K562 (cell line): ENCODE measurements around the gene SERPINE1. TPM values are rescaled to one million over a fixed set of nuclear protein-coding genes. Genes with fewer than 3 reads are reported as not detected.
A peak's percentile ranks its signal among the peaks of the same experiment; 100 is the strongest.

Source experiments
- ATAC-seq: fragments of 200-7000 bp; cut with Tn5 transposase; 3 replicates; pipeline ENCODE4 v1.9.1; 2020; ENCODE audit warnings: moderate library complexity
- BruUV-seq: library from RNA; stranded (reverse); fragments of 400-500 nt; replicated peaks from 2 replicates; lab custom pipeline; 2021; lab: Mats Ljungman, UMichigan
- CTCF ChIA-PET: fragments of 300-600 bp; formaldehyde crosslinking; extraction: SDS; loops from one replicate; lab custom pipeline; 2021; ENCODE audit warnings: low intra/inter-chr PET ratio; lab: Yijun Ruan, JAX
- POLR2A ChIA-PET: fragments of 300-600, 350-650 bp; sonication (Branson Sonifier 250); formaldehyde crosslinking; extraction: SDS; loops from one replicate; lab custom pipeline; 2021; ENCODE audit warnings: antibody characterized with exemption, inconsistent platforms; lab: Yijun Ruan, JAX
- DNase-seq, 4 experiments: peaks; one replicate each; pipeline versions ENCODE4 v3.0.0 to v3.0.0-alpha.2; 2011 to 2018; ENCODE audit warnings: low spot score in 3 of 4, mixed read lengths in 3 of 4; ENCODE audit errors: extremely low read depth in 1 of 4
- FAIRE-seq: peaks from 2 replicates; lab custom pipeline; 2011; peaks lifted over from hg19 to GRCh38; lab: Jason Lieb, UNC
- H2AFZ ChIP-seq: 2 replicates; pipeline ENCODE4 v1.6.0; 2011; ENCODE audit warnings: low read depth, low read length, control low read depth, inconsistent platforms
- H3K27ac ChIP-seq: fragments of 200-600 bp; 3 replicates; pipeline ENCODE4 v1.8.0; 2011; ENCODE audit warnings: low read depth, mild to moderate bottlenecking, control low read depth, inconsistent platforms, low read length, moderate library complexity, mixed read lengths; ENCODE audit errors: extremely low read depth
- H3K27me3 ChIP-seq, 2 experiments: fragments of 300-600 bp in 1 of 2; 2 replicates in 1 of 2; 3 replicates in 1 of 2; pipeline versions ENCODE4 v1.6.0 to v1.8.0; 2011; ENCODE audit warnings: inconsistent platforms in 2 of 2, low read length in 2 of 2, mild to moderate bottlenecking in 1 of 2, mixed read lengths in 1 of 2, moderate library complexity in 1 of 2; ENCODE audit not compliant: control insufficient read depth in 2 of 2, insufficient read depth in 2 of 2
- H3K36me3 ChIP-seq: fragments of 300-600 bp; 3 replicates; pipeline ENCODE4 v1.8.0; 2011; ENCODE audit warnings: mild to moderate bottlenecking, low read length, inconsistent platforms; ENCODE audit not compliant: control insufficient read depth, insufficient read depth
- H3K4me1 ChIP-seq, 2 experiments: fragments of 200-600 bp in 1 of 2; replicated peaks in 1 of 2; 2 replicates in 1 of 2; 3 replicates in 1 of 2; pipeline versions ENCODE4 v1.5.1 to v1.8.0; 2011; ENCODE audit warnings: inconsistent platforms in 2 of 2, low read length in 2 of 2, mild to moderate bottlenecking in 1 of 2, mixed read lengths in 1 of 2, moderate library complexity in 1 of 2; ENCODE audit not compliant: control insufficient read depth in 2 of 2, insufficient read depth in 2 of 2
- H3K4me2 ChIP-seq: 2 replicates; pipeline ENCODE4 v1.6.1; 2011; ENCODE audit warnings: low read length, control low read depth, inconsistent platforms, mixed read lengths; ENCODE audit not compliant: insufficient read depth
- H3K4me3 ChIP-seq: fragments of 200-600 bp; sonication (generic), shearing (Covaris generic); 2 replicates; pipeline ENCODE4 v1.5.1; 2016; ENCODE audit warnings: control low read depth, inconsistent platforms
- H3K79me2 ChIP-seq: fragments of 200-600 bp; 3 replicates; pipeline ENCODE4 v1.8.0; 2011; ENCODE audit warnings: low read length, inconsistent platforms; ENCODE audit not compliant: control insufficient read depth, insufficient read depth
- H3K9ac ChIP-seq, 2 experiments: 2 replicates each; pipeline versions ENCODE4 v1.6.0 to v1.6.1; 2011; ENCODE audit warnings: low read depth in 2 of 2, low read length in 2 of 2, control low read depth in 1 of 2, inconsistent platforms in 1 of 2, mild to moderate bottlenecking in 1 of 2, mixed read lengths in 1 of 2; ENCODE audit not compliant: insufficient read depth in 1 of 2
- H3K9me1 ChIP-seq: one replicate; pipeline ENCODE4 v1.6.0; 2011; ENCODE audit warnings: inconsistent platforms, mild to moderate bottlenecking, low read length, moderate library complexity; ENCODE audit not compliant: control insufficient read depth, insufficient read depth
- H3K9me3 ChIP-seq: replicated peaks from 2 replicates; pipeline ENCODE4 v1.5.1; 2011; ENCODE audit warnings: low read depth, low read length, inconsistent platforms; ENCODE audit not compliant: control insufficient read depth, insufficient read depth
- H4K20me1 ChIP-seq: replicated peaks from 2 replicates; pipeline ENCODE4 v1.6.1; 2011; ENCODE audit warnings: low read length, inconsistent platforms, mixed read lengths; ENCODE audit not compliant: control insufficient read depth, insufficient read depth
- CEBPG ChIP-seq, 3 experiments: fragments of 200-800 bp in 1 of 3; sonication (Bioruptor generic) in 1 of 3; sonication (generic) in 1 of 3; formaldehyde crosslinking in 1 of 3; IDR thresholded peaks in 2 of 3; conservative IDR thresholded peaks in 1 of 3; 2 replicates each; pipeline versions ENCODE4 v1.6.1 to v1.8.0; 2016 to 2022; ENCODE audit warnings: missing compliant biosample characterization in 2 of 3, missing genetic modification characterization in 2 of 3, mild to moderate bottlenecking in 1 of 3, missing genetic modification reagents in 1 of 3
- FOXA3 ChIP-seq, 2 experiments: fragments of 450-650 bp in 1 of 2; sonication (generic) in 1 of 2; formaldehyde crosslinking; IDR thresholded peaks in 1 of 2; conservative IDR thresholded peaks in 1 of 2; 2 replicates each; pipeline versions ENCODE4 v1.4.0 to v1.8.0; 2020 to 2022; ENCODE audit warnings: mild to moderate bottlenecking in 2 of 2, missing genetic modification reagents in 1 of 2
- GTF2E2 ChIP-seq: fragments of 200-800 bp; sonication (Bioruptor generic); IDR thresholded peaks from 2 replicates; pipeline ENCODE4 v1.6.1; 2016; ENCODE audit warnings: missing genetic modification characterization, missing compliant biosample characterization
- ILF3 ChIP-seq: fragments of 450-650 bp; IDR thresholded peaks from 2 replicates; pipeline ENCODE4 v1.6.1; 2018; ENCODE audit warnings: antibody characterized with exemption, mild to moderate bottlenecking, moderate library complexity, borderline replicate concordance
- NR3C1 ChIP-seq: sonication (generic); formaldehyde crosslinking; IDR thresholded peaks from 2 replicates; pipeline ENCODE4 v1.8.1; 2022; ENCODE audit warnings: missing genetic modification reagents
- ZNF232 ChIP-seq: sonication (generic); formaldehyde crosslinking; IDR thresholded peaks from 2 replicates; pipeline ENCODE4 v1.8.0; 2022; ENCODE audit warnings: mild to moderate bottlenecking, missing genetic modification reagents
- WGBS: fragments of 100-300 bp; shearing (Covaris generic); methylation state at CpG from one replicate; pipeline ENCODE4 v1.1.6; 2016; ENCODE audit warnings: low coverage, mixed read lengths; ENCODE audit not compliant: insufficient coverage; ENCODE audit errors: missing lambda C conversion rate; 5-methylcytosine and 5-hydroxymethylcytosine counted together
- in situ Hi-C: fragments of 300-500 bp; cut with MboI; formaldehyde crosslinking; loops from 4 replicates; pipeline ENCODE4 v1.15.0; 2018; ENCODE audit warnings: inconsistent platforms, mixed read lengths
- intact Hi-C: fragments of 100-400 bp; cut with micrococcal nuclease; formaldehyde crosslinking; loops from 2 replicates; pipeline ENCODE4 v1.14.2; 2022
- polyA plus RNA-seq, 8 experiments: library from polyadenylated mRNA; depleted of rRNA in 4 of 8; stranded (reverse) in 5 of 8; unstranded in 3 of 8; fragments of >200 nt; fragmentation: Nextera tagmentation in 2 of 8; fragmentation: Illumina TruSeq in 1 of 8; extraction: Ambion mirVana in 2 of 8; extraction: Trizol in 1 of 8; gene quantifications; 2 replicates each; pipeline versions ENCODE4 v1.2.1 to v1.2.3, GENCODE V29; 2011 to 2014; ENCODE audit warnings: inconsistent platforms in 1 of 8, missing spikeins in 1 of 8
- total RNA-seq, 7 experiments: library from RNA; depleted of rRNA in 6 of 7; stranded (reverse); fragments of >200 nt in 6 of 7; fragmentation: Illumina TruSeq in 2 of 7; extraction: Trizol in 2 of 7; gene quantifications; 2 replicates each; pipeline versions ENCODE4 v1.2.1 to v1.2.3, GENCODE V29; 2011 to 2021; ENCODE audit warnings: low replicate concordance in 1 of 7
- TF ChIP-seq, protein P1 (sequence below): sonication (generic); formaldehyde crosslinking; IDR thresholded peaks from 2 replicates; pipeline ENCODE4 v1.8.1; 2022; ENCODE audit warnings: missing genetic modification reagents
- TF ChIP-seq, protein P2 (sequence below): fragments of 450-650 bp; IDR thresholded peaks from 2 replicates; pipeline ENCODE4 v1.6.1; 2017; ENCODE audit warnings: antibody characterized with exemption, mild to moderate bottlenecking
- TF ChIP-seq, protein P3 (sequence below): sonication (generic); formaldehyde crosslinking; IDR thresholded peaks from 2 replicates; pipeline ENCODE4 v1.8.0; 2022; ENCODE audit warnings: mild to moderate bottlenecking, missing genetic modification reagents, borderline replicate concordance
- TF ChIP-seq, protein P4 (sequence below), 2 experiments: IDR thresholded peaks; 2 replicates each; pipeline ENCODE4 v1.6.1; 2011; ENCODE audit warnings: borderline replicate concordance in 1 of 2, control low read depth in 1 of 2, low read depth in 1 of 2, low read length in 1 of 2, mild to moderate bottlenecking in 1 of 2, mixed read lengths in 1 of 2, moderate library complexity in 1 of 2; ENCODE audit not compliant: insufficient read depth in 1 of 2, insufficient read length in 1 of 2, poor library complexity in 1 of 2, severe bottlenecking in 1 of 2; ENCODE audit errors: extremely low read depth in 1 of 2

Gene SERPINE1
- total and polyA plus RNA-seq, 9 of the 15 experiments (the other 6 are each of a cell fraction or from before 2014, with no cell fraction given), result 0.22 to 4.8 (median 0.91) TPM

DNA sequence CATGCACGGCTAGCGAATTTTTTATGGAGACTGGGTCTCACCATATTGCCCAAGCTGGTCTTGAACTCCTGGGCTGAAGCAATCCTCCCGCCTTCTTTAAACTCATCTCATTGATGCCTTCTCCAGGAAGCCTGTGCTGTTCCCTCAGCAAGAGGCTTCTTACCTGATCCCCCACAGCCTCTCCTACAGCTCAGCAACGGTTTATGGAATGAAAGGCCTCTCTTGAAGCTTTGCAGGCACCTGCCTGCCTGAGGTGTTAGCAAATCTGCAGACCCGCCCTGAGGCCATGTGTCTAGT lies 42.1 kb upstream of the SERPINE1 start:
- Histone ChIP-seq H3K27me3 (no peaks in the 10 kb centered on the region), H3K4me2 (peak overlapping the region; percentile 97), H3K27ac (peak overlapping the region; percentile 93), H3K9ac (peak overlapping the region; percentile 93 to 98; a peak in 3 of 4 replicates), H2AFZ (peak overlapping the region; percentile 95), H3K36me3 (peaks cover 30% of the 10 kb centered on the region; the same call in 2 of the 3 replicates), H3K9me1 (no peaks in the 10 kb centered on the region), H3K4me3 (peak overlapping the region; percentile 71; the same call in 1 of the 2 replicates), H4K20me1 (no peaks in the 10 kb centered on the region; the same call in 1 of the 2 replicates), H3K9me3 (no peaks in the 10 kb centered on the region), H3K4me1 (peaks cover 11 to 34% of the 10 kb centered on the region in 2 experiments; a peak in 4 of 5 replicates), H3K79me2 (peaks cover 21% of the 10 kb centered on the region)
- no peak for DNase-seq
- POLR2A ChIA-PET, result interaction anchor here (0.5 to 4.9 kb wide), 10 partner anchors 11 to 265 kb away, joined by 3 to 20 read pairs (median 3); no protein-coding TSS in a partner anchor
- CTCF ChIA-PET, result interaction anchor here (0.5 kb wide), 1 partner anchor 45 kb away, joined by 3 read pairs; no protein-coding TSS in a partner anchor
- in situ Hi-C loops (no loop called here), intact Hi-C loops (no loop called here)
- no peak for FAIRE-seq
- BruUV-seq, result no TSS peak
- no peak for ATAC-seq
- WGBS, result 48% methylated on average over 5 of the region's 5 CpGs
- TF ChIP-seq, protein P1, sequence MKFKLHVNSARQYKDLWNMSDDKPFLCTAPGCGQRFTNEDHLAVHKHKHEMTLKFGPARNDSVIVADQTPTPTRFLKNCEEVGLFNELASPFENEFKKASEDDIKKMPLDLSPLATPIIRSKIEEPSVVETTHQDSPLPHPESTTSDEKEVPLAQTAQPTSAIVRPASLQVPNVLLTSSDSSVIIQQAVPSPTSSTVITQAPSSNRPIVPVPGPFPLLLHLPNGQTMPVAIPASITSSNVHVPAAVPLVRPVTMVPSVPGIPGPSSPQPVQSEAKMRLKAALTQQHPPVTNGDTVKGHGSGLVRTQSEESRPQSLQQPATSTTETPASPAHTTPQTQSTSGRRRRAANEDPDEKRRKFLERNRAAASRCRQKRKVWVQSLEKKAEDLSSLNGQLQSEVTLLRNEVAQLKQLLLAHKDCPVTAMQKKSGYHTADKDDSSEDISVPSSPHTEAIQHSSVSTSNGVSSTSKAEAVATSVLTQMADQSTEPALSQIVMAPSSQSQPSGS, result no peak
- TF ChIP-seq NR3C1 (no peak), FOXA3 (CRISPR knock-in tag; conservative IDR thresholded peaks at IDR 0.05 in 1 of 2, IDR thresholded peaks at IDR 0.05 in 1 of 2) (peak in 1 of 2 experiments; percentile 31; a peak in 1 of 4 replicates), ZNF232 (CRISPR knock-in tag) (peak; percentile 24; the same call in 1 of the 2 replicates), ILF3 (no peak), GTF2E2 (no peak), CEBPG (CRISPR knock-in tag; IDR thresholded peaks at IDR 0.05) (no peak), CEBPG (tag; conservative IDR thresholded peaks at IDR 0.05 in 1 of 2, IDR thresholded peaks at IDR 0.05 in 1 of 2) (0 out of 4 replicates have a peak, but pooled peaks of 1 of the 2 experiments have one; percentile 0)
- TF ChIP-seq, protein P2, sequence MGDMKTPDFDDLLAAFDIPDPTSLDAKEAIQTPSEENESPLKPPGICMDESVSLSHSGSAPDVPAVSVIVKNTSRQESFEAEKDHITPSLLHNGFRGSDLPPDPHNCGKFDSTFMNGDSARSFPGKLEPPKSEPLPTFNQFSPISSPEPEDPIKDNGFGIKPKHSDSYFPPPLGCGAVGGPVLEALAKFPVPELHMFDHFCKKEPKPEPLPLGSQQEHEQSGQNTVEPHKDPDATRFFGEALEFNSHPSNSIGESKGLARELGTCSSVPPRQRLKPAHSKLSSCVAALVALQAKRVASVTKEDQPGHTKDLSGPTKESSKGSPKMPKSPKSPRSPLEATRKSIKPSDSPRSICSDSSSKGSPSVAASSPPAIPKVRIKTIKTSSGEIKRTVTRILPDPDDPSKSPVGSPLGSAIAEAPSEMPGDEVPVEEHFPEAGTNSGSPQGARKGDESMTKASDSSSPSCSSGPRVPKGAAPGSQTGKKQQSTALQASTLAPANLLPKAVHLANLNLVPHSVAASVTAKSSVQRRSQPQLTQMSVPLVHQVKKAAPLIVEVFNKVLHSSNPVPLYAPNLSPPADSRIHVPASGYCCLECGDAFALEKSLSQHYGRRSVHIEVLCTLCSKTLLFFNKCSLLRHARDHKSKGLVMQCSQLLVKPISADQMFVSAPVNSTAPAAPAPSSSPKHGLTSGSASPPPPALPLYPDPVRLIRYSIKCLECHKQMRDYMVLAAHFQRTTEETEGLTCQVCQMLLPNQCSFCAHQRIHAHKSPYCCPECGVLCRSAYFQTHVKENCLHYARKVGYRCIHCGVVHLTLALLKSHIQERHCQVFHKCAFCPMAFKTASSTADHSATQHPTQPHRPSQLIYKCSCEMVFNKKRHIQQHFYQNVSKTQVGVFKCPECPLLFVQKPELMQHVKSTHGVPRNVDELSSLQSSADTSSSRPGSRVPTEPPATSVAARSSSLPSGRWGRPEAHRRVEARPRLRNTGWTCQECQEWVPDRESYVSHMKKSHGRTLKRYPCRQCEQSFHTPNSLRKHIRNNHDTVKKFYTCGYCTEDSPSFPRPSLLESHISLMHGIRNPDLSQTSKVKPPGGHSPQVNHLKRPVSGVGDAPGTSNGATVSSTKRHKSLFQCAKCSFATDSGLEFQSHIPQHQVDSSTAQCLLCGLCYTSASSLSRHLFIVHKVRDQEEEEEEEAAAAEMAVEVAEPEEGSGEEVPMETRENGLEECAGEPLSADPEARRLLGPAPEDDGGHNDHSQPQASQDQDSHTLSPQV, result peak; percentile 58; the same call in 1 of the 2 replicates
- TF ChIP-seq, protein P3, sequence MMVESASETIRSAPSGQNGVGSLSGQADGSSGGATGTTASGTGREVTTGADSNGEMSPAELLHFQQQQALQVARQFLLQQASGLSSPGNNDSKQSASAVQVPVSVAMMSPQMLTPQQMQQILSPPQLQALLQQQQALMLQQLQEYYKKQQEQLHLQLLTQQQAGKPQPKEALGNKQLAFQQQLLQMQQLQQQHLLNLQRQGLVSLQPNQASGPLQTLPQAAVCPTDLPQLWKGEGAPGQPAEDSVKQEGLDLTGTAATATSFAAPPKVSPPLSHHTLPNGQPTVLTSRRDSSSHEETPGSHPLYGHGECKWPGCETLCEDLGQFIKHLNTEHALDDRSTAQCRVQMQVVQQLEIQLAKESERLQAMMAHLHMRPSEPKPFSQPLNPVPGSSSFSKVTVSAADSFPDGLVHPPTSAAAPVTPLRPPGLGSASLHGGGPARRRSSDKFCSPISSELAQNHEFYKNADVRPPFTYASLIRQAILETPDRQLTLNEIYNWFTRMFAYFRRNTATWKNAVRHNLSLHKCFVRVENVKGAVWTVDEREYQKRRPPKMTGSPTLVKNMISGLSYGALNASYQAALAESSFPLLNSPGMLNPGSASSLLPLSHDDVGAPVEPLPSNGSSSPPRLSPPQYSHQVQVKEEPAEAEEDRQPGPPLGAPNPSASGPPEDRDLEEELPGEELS, result 0 out of 2 replicates have a peak, but pooled peaks have one; percentile 34
- TF ChIP-seq, protein P4, sequence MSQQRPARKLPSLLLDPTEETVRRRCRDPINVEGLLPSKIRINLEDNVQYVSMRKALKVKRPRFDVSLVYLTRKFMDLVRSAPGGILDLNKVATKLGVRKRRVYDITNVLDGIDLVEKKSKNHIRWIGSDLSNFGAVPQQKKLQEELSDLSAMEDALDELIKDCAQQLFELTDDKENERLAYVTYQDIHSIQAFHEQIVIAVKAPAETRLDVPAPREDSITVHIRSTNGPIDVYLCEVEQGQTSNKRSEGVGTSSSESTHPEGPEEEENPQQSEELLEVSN (IDR thresholded peaks at IDR 0.05; ENCODE audit: borderline replicate concordance in 1 of 2, extremely low read depth in 1 of 2, insufficient read depth in 1 of 2, insufficient read length in 1 of 2, low read depth in 1 of 2, low read length in 1 of 2, poor library complexity in 1 of 2, severe bottlenecking in 1 of 2), result peak in 1 of 2 experiments; percentile 61
